GM19035 (cell line): Measurements from ENCODE around the gene ENAH.
"Not testable (repeated sequence)": the region's sequence is repeated elsewhere in the genome, so short reads cannot be mapped to it uniquely, and the experiment has no call there.

Source experiments
- ATAC-seq: cut with Tn5 transposase; IDR thresholded peaks from one replicate; pipeline ENCODE4 v1.9.1; 2021; ENCODE audit not compliant: unreplicated experiment

ENAH gene

GRCh38 chr1:225650179-225650578, 2.7 kb downstream of the ENAH start:
- no peak for ATAC-seq

- no peak for ATAC-seq
These were observed 7.6 kb downstream of the ENAH start for GRCh38 chr1:225645194-225645895.

DNA sequence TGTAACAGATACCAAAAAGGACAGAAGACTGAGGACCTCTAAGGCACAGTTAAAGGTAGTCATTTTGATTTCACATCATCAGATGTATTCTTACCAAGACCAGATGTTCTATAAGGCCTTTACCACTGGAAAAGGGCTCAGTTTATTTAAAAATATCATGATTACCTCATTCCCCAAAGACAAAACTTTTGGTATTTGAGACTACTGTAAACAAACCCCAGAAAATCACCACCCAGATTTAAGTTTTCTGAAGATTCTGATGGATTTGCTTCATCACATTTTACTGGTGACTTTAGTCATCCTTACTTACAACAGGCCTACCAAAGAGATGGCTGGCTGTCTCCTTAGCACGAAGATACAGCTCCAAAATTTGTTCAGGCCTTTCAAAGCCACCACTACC, 8.3 kb downstream of the ENAH start:
- ATAC-seq = no peak

DNA sequence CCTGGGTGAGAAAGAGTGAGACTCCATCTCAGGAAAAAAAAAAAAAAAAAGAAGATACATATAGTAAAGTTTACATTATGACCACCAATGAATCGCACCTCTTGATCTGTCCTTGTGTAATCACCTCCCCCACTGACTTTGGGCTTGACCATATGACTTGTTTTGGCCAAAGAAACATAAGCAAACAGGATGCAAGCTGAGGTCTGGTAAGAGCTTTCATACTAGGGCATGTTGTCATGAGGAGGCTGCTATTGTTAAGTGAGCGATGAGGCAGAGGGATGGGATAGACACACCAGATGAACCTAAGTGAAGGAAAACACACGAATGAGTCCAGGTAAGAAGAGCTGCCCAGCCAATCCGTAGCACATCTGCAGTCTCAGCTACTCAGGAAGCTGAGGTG, 10.7 kb downstream of the ENAH start:
- ATAC-seq = no peak

DNA sequence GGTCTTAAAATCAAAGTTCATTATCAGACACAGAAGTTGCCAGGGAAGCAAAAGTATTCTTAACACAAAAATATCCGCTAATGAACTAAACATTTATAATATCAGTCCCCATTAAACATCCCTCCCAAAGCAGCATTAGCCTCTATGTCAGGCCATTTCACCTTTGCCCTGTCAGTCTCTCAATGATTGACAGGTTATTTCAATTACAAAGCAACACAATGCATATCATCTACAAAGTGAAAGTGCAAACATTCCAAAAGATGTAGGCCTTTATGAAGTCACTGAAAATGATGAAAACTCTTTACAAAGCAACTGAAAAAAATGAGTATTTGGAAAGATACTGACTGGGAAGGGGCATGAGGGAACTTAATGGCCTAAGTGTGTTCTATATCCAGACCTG, 14.1 kb downstream of the ENAH start:
- no peak for ATAC-seq

- no peak for ATAC-seq
These were observed 15.2 kb downstream of the ENAH start for GRCh38 chr1:225637651-225638199.

DNA sequence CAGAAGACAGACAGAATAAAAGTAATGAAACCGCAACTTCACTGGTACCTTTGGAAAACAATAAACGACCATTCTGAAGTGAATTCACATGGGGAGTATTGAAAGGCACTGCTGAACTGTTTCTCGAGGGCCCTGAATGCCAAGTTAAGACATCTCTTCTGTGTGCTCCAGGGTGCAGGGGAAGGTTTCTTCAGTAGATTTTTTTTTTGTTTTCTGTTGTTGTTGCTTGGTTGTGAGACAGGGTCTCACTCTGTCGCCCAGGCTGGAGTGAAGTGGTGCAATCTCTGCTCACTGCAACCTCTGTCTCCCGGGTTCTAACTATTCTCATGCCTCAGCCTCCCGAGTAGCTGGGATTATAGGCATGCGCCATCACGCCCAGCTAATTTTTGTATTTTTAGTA, 15.9 kb downstream of the ENAH start:
- not testable (repeated sequence) for ATAC-seq

DNA sequence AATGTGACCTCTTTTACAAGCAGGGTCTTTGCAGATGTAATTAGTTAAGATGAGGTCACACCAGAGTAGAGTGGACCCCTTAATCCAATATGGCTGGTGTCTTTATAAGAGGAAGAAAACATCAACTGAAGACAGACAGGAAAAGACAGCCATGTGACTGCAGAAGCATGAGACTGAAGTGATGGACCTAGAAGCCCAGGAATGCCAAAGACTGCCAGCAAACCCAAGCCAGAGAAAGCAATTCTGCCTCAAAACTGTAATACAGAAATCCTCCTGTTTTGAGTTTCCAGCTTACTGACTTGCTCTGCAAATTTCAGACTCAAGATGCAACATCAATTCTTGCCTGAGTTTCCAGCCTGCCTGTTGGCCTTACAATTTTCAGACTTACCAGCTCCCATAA, 17.3 kb downstream of the ENAH start:
- ATAC-seq = no peak

GRCh38 chr1:225632836-225633235, 20.1 kb downstream of the ENAH start:
- not testable (repeated sequence) for ATAC-seq

DNA sequence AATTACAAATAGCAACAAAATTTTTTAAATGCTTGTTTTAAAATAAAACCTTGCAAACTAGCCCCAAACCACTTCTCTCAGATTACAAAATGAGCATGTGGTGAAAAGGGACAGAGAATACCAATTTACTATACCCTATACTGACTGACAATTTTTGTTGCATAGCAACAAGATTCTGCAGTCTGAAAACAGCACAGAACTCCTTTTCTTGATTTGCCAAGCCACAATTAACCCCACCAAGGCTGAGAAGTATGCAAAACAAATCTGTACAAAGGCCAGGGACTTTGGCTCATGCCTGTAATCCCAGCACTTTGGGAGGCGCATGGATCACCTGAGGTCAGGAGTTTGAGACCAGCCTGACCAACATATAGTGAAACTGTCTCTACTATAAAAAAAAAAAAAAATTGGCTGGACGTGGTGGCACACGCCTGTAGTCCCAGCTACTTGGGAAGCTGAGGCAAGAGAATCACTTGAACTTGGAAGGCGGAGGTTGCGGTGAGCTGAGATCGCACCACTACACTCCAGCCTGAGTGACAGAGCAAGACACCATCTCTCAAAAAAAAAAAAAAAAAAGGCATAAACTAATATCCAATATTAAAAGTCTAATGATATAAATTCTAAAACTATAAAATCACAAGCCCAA, 21.8 kb downstream of the ENAH start:
- ATAC-seq = no peak

GRCh38 chr1:225629483-225629882, 23.4 kb downstream of the ENAH start:
- no peak for ATAC-seq

GRCh38 chr1:225628794-225629193, 24.1 kb downstream of the ENAH start:
- ATAC-seq = not testable (repeated sequence)

DNA sequence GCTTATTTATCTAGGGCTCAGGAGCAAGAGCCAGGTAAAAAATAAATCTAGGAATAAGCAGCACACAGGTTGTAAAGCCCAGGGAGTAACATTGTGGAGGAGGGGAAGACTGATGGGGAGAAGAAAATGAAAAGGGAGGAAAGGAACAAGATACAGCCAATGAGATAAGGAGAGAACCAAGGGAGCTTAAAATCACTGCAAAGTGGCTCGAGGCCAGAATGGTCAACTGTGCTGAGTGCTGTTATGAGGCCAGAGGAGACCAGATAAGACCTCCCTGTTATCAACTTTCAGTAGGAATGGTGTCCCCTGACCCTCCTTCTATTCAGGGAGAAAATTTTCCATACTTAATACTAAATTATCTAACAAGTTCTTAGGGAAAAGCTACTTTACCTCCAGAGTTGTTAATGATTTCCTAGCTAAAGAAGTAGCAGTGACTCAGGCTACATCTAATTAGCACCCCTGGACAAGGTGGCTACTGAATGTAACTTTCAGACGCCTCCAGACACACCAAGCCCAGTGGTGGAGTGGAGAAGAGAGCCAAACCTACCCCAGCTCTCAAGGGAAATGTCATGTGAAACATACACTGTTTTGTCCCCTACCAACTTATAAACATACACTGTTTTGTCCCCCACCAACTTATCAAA, 25.5 kb downstream of the ENAH start:
- ATAC-seq = no peak

DNA sequence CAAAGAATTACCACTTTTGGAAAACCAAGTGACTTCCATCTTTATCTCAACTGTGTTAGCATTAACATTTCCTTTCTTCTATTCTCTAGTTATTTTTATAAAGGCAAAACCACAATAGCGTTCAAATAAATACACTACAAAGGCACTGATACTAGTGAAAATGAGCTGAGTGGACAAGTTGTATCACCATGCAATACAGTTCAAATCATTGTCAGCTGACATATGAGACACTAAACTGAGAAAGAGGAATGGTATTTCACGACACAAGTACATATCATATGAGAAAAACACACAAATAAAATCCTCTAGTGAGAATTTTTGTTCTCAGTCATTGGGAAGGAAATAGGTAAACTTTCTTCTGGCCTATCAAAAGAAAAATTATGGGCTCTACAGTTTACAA, 26.2 kb downstream of the ENAH start:
- ATAC-seq = no peak

GRCh38 chr1:225617956-225618355, 35.0 kb downstream of the ENAH start:
- ATAC-seq = no peak

GRCh38 chr1:225617479-225617878, 35.4 kb downstream of the ENAH start:
- ATAC-seq = no peak

DNA sequence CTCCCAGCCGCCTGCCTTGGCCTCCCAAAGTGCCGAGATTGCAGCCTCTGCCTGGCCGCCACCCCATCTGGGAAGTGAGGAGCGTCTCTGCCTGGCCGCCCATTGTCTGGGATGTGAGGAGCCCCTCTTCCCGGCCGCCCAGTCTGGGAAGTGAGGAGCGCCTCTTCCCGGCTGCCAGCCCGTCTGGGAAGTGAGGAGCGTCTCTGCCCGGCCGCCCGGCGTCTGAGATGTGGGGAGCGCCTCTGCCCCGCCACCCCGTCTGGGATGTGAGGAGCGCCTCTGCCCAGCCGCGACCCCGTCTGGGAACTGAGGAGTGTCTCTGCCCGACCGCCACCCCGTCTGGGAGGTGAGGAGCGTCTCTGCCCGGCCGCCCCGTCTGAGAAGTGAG, 37.5 kb downstream of the ENAH start:
- ATAC-seq = not testable (repeated sequence)

GRCh38 chr1:225613006-225613405, 39.9 kb downstream of the ENAH start:
- no peak for ATAC-seq

DNA sequence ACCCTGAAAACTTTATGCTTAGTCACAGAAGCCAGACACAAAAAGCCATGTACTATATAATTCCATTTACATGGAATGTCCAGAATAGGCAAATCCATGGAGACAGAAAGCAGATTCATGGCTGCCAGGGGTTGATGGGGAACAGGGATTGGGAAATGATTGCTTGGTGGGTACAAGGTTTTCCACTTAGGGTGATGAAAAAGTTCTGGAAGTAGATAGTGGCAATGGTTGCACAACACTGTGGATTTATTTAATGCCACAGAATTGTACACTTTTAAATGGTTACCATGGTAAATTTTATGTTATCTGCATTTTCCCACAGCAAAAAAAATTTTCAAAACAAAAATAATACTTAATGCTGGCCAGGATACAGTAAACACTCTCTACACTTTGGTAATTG, 40.6 kb downstream of the ENAH start:
- no peak for ATAC-seq

- no peak for ATAC-seq
These were observed 41.2 kb downstream of the ENAH start for GRCh38 chr1:225611537-225612223.

DNA sequence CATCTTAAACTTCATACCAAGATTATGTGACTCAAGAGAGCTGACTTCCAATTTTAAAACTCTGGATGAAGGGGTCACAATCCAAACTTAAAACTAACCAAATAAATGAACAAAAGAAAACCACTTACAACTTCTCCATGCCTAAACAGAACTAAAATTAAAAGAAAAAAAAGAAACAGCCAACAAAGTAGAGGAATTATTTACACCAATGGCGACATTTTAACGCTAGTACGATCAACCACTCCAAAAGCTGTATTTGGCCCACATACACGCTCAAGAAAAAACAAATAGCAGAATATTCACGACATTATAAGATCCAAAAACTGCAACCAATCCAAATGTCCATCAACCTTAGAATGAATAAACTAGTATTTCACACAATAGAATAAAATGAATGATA, 42.4 kb downstream of the ENAH start:
- no peak for ATAC-seq
